ENCODE results near the gene ADAM22.

DNA sequence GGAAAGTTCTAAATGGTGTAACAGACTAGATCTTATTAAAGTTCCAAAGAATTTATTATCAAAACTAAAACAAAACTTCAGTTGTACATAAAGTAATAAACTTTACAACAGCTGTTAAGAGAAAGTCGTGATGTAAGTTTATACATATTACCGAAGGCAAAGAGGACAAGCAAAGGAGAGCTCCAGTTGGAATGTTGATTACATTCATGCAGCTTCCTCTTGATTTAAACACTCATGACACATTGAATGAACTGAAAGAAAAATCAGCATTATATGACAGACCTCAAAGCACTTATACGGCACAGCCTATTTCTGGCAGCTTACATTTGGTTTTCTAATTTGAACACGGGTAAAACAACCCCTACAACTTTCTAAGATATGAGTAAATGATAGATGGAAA is 272.2 kb downstream of the ADAM22 start:
- TF ChIP-seq, protein P1, sequence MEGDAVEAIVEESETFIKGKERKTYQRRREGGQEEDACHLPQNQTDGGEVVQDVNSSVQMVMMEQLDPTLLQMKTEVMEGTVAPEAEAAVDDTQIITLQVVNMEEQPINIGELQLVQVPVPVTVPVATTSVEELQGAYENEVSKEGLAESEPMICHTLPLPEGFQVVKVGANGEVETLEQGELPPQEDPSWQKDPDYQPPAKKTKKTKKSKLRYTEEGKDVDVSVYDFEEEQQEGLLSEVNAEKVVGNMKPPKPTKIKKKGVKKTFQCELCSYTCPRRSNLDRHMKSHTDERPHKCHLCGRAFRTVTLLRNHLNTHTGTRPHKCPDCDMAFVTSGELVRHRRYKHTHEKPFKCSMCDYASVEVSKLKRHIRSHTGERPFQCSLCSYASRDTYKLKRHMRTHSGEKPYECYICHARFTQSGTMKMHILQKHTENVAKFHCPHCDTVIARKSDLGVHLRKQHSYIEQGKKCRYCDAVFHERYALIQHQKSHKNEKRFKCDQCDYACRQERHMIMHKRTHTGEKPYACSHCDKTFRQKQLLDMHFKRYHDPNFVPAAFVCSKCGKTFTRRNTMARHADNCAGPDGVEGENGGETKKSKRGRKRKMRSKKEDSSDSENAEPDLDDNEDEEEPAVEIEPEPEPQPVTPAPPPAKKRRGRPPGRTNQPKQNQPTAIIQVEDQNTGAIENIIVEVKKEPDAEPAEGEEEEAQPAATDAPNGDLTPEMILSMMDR (IDR thresholded peaks at IDR 0.05), result no peak
- no peak for TF ChIP-seq POLR2A (IDR thresholded peaks at IDR 0.05)

All from right lobe of liver (tissue), 4 donors.